ENCODE results near the gene MADCAM1. TPM values are rescaled to one million over a fixed set of nuclear protein-coding genes. Genes with fewer than 3 reads are reported as not detected.

MADCAM1 gene
- total RNA-seq, 1 donor from 2014 or later, result 0.29 TPM

DNA sequence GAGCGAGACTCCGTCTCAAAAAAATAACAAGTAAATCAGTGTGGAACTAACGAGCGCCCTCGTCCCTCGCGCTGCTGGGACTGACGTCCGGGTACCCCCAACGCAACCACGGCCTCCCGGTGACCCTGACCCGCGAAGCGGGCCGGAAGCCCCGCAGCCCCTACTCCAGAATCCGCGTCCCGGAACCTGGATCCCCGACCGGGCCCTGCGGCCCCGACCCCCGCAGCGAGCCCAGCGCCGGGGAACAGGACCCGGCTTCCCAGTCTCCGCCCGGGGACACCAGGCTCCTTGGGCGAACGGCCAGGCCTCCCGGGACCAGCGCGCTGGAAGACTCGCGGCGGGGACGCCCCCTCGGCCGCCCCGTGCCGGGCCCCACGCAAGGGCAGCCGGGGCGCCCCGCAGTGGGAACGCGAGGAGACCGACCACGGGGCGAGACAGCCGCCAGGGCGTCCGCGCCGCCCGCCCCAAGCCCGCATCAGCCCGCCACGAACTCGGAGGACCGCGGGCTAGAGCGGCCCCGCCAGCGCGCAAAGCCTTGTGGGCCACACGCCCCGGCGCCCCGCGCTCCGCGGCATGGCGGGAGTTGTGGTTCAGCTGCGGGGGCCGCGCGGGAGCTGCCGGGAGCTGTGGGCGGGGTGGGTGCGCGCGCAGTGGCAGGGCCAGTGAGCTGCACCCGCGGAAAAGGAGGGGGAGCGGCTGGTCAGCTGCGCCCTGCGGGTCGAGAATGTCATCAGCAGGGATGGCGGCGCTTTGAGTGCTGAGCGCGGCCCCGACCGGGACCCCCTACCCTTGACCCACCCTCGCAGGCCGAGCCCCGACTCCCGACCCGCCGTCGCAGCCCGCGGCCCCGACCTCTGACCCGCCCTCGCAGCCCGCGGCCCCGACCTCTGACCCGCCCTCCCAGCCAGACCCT, 7.5 kb upstream of the MADCAM1 start:
- DNase-seq (ENCODE audit: low read depth), result peak; percentile 95

DNA sequence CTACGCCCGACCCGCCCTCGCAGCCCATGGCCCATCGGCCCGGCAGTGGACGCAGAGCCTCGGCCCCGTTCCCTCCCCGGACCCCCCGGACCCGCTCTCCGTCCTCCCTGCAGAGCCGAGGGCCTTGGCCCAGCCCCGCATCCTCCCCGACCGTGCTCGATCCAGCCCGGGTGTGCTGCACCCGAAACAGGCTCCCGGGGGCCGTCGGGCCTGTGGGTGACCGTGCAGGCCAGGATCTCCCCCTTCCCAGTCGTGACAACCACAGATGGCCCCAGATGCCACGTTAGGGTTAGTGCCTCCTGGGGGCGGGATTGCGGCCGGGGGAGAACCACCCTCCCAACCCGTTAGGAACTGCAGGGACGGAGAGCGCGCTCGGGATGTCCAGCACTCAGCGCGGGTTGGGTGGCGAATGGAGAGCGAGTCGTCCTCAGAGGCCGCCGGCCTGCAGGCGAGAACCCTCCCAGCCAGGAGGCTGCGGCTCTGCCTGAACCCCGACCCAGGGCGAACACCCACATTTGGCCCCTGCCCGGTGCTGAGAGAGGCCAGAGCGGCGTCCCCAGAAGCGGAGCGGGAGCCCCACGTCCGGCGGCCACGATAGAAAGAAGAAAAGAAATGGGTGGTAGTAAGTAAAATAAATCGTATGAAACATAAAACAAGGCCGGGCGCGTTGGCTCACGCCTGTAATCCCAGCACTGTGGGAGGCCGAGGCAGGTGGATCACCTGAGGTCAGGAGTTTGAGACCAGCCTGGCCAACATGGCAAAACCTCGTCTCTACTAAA, 6.7 kb upstream of the MADCAM1 start:
- peak; percentile 71 for DNase-seq (ENCODE audit: low read depth)

DNA sequence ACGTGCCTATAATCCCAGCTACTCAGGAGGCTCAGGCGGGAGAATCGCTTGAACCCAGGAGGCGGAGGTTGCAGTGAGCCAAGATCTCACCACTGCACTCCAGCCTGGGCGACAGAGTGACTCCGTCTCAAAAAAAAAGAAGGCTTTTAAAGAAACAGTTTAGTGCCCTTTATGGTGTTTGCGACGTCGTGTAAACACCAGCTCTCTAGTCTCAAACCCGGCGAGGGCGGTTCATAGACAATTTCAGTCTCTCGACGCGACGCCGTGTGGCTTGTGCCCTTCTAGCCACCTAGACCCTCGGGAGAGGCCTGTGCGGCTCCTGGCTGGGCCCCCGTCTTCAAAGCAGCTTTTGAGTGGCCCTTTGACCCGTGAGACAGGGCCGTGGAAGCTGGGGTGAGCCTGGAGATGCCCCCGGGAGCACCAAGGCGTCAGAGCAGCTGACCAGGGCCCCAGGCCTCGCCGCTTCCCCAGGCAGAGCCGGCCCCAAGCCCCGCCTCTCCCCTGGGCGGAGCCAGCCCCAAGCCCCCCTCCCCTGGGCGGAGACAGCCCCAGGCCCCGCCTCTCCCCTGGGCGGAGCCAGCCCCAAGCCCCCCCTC, 5.0 kb upstream of the MADCAM1 start:
- no peak for DNase-seq (ENCODE audit: low read depth)

DNA sequence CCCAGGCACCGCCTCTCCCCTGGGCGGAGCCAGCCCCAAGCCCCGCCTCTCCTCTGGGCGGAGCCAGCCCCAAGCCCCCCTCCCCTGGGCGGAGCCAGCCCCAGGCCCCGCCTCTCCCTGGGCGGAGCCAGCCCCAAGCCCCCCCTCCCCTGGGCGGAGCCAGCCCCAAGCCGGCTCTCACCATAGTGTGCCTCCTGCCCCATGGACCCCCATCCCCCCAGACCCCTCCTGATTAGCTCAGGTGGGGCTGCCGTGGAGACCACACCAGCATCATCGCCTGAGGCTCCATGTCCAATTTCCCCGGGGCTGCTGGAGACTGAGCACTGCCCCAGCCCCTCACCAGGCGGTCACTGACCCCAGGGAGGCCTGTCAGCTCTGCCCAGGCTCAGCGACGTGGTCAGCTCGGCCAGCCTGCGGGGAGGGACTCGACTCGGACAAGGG, 4.2 kb upstream of the MADCAM1 start:
- DNase-seq (ENCODE audit: low read depth), result no peak

DNA sequence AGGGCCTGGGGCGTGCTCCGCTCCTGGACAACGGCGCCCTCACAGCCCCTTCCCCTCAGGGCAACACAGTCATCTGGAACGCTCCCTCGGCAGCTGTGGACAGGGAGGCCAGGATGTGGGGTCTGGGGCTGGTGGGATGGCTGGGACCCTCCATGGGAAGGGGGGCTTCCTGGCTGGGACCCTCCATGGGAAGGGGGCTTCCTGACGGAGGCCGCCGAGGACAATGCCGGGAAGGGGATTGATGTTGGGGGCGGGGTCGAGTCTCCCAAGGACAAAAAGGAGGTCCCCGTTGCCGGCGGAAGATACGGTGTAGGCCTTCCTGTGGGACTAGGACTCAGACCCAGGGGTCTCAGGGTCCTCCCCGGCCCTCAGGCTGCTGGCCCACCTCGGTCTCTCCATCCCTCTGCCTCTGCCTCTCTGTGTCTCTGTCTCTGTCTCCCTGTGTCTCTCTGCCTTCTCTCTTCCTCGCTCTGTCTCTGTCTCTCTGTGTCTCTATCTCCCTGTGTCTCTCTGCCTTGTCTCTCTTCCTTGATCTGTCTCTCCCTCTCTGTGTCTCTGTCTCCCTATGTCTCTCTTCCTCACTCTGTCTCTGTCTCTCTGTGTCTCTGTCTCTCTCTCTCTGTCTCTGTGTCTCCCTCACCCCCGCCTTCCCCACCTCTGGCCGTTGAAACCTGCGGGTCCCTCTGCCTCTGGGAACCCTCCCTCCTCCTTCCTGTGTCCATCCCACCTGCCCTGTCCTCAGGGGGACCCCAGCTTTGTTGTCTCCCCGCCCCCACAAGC, 2.7 kb upstream of the MADCAM1 start:
- no peak for DNase-seq (ENCODE audit: low read depth)

DNA sequence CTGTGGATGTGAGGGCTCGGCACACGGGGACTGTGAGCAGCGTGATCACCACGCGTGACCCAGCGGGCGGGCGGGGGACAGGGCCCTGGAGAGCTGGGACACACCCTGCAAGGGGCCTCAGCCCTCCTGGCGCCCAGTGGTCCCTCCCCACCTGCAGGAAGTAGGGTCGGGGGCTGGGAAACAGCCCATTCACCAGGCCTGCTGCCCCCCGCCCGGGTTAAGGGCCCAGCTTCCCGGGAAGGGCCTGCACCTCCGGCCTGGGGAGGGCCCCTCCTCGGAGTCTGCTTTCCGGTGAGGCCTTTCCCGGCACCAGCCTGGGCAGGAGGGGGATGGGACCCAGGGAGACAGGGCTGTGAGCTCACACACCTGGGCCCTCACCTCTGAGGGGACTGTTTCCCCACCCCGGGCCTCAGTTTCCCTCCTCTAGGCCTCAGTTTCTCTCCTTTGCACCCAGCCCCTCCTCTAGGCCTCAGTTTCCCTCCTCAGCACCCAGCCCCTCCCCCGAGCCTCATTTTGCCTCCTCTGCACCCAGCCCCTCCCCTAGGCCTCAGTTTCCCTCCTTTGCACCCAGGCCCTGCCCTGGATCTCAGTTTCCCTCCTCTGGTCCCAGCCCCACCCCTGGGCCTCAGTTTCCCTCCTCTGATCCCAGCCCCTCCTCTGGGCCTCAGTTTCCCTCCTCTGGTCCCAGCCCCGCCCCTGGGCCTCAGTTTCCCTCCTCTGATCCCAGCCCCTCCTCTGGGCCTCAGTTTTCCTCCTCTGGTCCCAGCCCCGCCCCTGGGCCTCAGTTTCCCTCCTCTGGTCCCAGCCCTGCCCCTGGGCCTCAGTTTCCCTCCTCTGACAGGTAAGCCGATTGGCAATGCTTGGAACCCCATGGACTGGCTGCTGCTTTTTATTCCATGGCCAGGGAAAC, 1.9 kb upstream of the MADCAM1 start:
- no peak for DNase-seq (ENCODE audit: low read depth)

DNA sequence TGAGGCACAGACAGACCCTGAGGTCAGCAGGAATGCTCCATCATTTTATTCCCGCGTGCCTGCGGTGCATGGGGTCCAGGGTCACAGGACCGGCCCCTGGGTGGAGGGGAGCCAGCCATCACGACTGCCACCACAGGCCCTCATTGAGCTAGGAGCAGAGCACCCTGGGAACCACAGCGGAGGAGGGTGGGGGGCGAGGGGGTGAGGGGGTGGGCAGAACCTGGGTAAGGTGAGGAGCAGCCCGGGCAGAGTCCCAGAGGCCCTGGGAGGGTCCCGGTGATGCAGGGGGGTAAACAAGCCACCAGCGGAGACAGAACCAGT, 1.2 kb upstream of the MADCAM1 start:
- no peak for DNase-seq (ENCODE audit: low read depth)

DNA sequence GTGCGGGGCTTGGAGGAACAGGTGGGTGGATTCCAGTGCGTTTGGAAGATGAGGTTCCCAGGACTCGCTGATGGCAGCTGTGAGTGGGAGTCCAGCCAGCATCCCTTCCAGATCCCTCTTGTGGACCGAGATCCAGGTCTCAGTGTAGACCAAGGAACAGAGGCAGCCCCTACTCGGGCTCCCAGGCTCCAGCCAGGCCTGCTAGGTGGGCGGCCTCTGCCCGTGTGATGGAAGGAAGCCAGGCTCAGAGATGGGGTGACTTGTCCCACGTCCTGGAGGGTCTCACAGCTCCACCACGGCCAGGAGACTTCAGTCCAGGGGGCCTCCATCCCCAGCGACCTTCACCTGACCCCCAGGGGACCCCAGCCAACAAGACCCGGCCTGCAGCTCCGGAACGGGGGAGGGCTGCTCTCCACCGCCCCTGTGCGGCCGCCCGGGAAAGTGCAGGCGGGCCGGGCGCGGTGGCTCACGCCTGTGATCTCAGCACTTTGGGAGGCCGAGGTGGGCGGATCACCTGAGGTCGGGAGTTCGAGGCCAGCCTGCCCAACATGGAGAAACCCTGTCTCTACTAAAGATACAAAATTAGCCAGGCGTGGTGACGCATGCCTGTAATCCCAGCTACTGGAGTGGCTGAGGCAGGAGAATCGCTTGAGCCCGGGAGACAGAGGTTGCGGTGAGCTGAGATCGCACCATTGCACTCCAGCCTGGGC, 729 bp upstream of the MADCAM1 start:
- DNase-seq (ENCODE audit: low read depth), result peak; percentile 40

DNA sequence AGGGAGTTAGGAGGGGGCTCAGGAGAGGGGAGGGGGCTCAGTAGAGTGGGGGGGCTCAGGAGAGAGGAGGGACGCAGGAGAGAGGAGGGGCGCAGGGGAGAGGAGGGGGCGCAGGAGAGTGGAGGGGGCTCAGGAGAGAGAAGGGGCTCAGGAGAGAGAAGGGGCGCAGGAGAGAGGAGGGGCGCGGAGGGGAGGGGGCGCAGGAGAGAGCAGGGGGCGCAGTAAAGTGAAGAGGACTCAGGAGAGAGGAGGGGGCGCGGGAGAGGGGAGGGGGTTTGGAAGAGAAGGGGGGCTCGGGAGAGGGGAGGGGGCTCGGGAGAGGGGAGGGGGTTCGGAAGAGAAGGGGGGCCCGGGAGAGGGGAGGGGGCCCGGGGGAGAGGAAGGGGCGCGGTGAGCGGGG, 700 bp downstream of the MADCAM1 start:
- DNase-seq (ENCODE audit: low read depth), result no peak

DNA sequence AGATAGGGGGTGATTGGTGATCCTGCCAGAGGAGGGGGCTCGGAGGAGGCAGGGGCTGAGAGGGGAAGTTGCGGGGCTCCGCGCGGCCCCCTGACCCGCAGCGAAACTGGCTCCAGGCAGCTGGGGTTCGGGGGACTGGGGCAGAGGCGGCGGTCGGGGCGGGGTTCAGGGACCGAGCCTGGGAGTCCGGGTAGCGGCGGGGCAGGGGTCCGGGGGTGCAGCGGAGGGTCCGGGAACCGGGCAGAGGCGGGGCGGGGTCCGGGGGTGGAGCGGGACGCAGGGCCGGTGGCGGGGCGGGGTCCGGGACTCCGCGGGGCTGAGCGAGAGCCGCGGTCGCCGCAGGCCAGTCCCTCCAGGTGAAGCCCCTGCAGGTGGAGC, 1.2 kb downstream of the MADCAM1 start:
- DNase-seq (ENCODE audit: low read depth), result no peak

DNA sequence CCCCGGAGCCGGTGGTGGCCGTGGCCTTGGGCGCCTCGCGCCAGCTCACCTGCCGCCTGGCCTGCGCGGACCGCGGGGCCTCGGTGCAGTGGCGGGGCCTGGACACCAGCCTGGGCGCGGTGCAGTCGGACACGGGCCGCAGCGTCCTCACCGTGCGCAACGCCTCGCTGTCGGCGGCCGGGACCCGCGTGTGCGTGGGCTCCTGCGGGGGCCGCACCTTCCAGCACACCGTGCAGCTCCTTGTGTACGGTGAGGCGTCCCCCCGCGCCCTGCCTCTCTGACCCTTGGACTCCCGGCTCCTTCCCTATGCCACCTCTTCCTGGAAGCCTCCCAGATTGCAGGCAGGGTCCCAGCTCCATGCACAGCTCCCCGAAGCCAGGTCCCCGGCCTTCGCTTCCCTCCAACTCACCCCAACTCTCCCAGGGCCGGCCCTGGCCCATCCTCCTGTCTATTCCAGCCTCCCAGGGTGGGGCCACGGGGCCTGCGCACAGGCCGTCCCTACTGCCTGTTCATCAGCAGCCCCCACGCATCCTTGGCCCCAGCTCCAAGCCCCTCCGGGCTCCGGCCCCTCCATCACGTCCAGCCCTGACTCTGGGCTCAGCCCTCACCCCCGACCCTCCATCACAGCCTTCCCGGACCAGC, 1.7 kb downstream of the MADCAM1 start:
- no peak for DNase-seq (ENCODE audit: low read depth)

DNA sequence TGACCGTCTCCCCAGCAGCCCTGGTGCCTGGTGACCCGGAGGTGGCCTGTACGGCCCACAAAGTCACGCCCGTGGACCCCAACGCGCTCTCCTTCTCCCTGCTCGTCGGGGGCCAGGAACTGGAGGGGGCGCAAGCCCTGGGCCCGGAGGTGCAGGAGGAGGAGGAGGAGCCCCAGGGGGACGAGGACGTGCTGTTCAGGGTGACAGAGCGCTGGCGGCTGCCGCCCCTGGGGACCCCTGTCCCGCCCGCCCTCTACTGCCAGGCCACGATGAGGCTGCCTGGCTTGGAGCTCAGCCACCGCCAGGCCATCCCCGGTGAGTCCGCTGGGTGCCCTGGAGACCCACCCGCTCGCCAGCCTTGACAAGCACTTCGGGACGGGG, 2.2 kb downstream of the MADCAM1 start:
- DNase-seq (ENCODE audit: low read depth), result no peak

DNA sequence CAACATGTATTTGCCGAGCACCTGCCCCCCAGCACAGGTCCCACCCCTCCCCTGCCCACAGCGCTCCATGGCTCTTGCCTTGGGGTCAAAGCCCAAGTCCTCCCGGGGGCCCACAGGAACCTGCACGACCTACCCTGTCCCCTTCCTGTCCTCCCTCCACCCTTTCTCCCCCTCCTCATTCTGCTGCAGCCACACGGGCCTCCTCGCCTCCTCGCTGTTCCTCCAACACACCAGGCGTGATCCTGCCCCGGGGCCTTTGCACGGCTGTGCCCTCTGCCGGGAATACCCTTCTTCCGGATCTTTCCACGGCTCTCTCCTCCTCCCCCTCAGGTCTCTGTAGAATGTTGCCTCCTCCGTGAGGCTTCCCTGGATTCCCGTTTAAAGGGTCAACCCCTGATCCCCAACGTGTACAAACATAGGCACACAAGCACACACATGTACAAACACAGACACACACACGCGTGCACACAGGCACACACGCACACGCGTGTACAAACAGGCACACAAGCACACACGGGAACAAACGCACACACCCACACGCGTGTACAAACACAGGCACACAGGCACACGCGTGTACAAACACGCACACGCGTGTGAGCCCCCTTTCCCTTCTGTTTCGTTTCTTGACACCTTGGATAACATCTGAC, 2.8 kb downstream of the MADCAM1 start:
- DNase-seq (ENCODE audit: low read depth), result no peak

DNA sequence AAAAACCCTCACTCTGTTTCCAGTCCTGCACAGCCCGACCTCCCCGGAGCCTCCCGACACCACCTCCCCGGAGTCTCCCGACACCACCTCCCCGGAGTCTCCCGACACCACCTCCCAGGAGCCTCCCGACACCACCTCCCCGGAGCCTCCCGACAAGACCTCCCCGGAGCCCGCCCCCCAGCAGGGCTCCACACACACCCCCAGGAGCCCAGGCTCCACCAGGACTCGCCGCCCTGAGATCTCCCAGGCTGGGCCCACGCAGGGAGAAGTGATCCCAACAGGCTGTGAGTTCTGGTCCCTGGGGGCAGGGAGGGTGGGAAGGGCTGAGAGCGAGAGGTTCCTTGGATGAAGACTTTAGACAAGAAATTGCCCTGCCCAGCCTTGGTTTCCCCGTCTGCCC, 5.4 kb downstream of the MADCAM1 start:
- no peak for DNase-seq (ENCODE audit: low read depth)

DNA sequence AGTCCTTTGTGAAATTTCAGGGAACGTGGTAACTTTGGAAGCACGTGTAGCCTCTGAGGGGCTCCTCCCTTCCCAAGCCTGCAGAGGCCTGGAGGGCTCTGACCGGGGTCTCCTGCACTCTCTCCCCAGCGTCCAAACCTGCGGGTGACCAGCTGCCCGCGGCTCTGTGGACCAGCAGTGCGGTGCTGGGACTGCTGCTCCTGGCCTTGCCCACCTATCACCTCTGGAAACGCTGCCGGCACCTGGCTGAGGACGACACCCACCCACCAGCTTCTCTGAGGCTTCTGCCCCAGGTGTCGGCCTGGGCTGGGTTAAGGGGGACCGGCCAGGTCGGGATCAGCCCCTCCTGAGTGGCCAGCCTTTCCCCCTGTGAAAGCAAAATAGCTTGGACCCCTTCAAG, 8.3 kb downstream of the MADCAM1 start:
- no peak for DNase-seq (ENCODE audit: low read depth)

DNA sequence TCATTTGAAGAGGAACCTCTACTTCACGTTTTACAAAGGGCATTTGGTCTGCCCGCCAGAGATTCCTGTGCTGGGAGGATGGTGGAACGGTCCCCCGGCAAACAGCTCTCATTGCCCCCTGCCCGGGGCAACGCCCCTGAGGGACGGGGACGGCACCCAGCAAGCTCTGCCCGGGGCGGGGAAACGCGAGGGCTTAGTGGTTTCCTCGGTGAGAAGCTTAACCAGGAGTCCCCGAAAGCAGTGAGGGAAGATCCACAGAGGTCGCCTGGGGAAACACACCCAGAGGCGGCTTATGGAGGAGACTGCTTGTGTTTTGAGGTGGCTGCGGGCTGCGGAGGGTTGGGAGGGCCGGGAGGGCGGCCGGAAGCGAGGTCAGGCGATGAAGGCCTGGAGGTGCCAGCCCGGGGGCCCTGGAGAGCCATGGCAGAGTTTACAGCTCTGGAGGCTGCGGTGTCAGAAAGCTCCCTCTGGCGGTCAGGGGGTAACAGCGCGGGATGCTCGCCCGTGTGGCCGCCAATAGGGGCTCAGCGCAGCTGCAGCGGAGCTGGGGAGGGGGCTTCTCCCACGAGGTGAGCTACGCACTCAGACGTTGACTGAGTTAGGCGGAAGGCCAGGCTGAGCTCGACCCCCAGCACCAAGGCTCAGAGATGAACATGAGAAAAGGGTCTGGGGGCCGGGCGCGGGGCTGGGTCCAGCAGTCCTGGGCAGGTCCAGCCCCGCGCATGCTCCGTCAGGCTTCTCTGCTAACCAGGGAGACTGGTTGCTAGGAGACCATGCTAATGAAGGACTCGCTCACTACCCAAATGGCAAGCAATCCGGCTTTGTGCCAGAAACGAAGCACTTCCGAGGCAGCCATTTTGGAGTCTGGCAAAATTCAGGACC, 10.4 kb downstream of the MADCAM1 start:
- DNase-seq (ENCODE audit: low read depth), result peak; percentile 93

DNA sequence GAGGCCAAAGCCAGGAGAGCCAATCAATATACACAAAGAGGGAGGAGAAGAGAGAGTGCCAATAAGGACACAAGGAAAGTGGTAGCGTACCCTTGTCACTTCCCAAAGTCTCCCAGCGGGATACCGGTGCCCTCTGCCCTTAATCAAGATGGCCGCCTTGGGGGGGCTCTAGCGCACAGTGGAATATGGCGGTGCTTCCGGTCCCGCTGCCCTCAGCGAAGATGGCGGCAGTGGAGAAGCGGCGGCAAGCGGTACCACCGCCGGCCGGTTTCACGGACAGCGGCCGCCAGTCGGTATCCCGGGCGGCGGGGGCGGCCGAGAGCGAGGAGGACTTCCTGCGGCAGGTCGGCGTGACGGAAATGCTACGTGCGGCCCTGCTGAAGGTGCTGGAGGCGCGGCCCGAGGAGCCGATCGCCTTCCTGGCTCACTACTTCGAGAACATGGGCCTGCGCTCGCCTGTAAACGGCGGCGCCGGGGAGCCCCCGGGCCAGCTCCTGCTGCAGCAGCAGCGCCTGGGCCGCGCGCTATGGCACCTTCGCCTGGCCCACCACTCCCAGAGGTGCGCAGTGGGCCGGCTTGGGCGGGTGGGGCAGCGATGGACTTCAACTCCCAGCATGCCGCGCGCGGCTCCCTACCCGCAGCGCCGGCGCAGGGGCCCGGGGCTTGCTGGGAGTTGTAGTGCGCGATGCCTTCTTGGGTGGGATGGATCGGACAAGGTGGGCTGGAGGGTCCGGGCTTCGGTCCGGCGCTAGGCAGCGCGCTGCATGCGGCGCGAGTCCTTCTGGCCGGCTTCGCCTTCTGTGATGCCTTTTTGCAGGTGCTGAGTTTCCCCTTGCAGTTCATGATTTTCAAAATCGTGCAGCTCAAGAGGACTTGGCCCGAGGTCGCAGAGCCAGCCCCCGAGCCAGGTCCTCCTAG, 11.3 kb downstream of the MADCAM1 start, which contains the start of gene TPGS1:
Gene TPGS1, plus strand, starts transcription at position 212 of the 918 bp plus-strand sequence. Its CDS starts 10 bp downstream, at position 222.
- peak; percentile 100 for DNase-seq (ENCODE audit: low read depth)

Data from myocyte (in vitro differentiated cells).